Peyer's patch (tissue), 4 donors: ENCODE results near the gene CENPO. TPM values are rescaled to one million over a fixed set of nuclear protein-coding genes. Genes with fewer than 3 reads are reported as not detected.
A peak's percentile ranks its signal among the peaks of the same experiment; 100 is the strongest.

Source experiments
- DNase-seq, 3 donors: peaks; one replicate each; pipeline ENCODE4 v3.0.0-alpha.2; 2017 to 2019
- H3K27ac ChIP-seq, 4 donors: fragments of 200-600 bp; sonication (generic); one replicate each; pipeline ENCODE4 v1.5.1; 2016 to 2019
- H3K27me3 ChIP-seq, 2 donors: fragments of 200-600 bp; sonication (generic); one replicate each; pipeline ENCODE4 v1.5.1; 2019
- H3K36me3 ChIP-seq, 3 donors: fragments of 200-600 bp; sonication (generic); one replicate each; pipeline ENCODE4 v1.5.1; 2016 to 2019
- H3K4me1 ChIP-seq, 4 donors: fragments of 200-600 bp; sonication (generic); one replicate each; pipeline ENCODE4 v1.5.1; 2016 to 2019
- H3K4me3 ChIP-seq, 4 donors: fragments of 200-600 bp; sonication (generic); 1 replicate in 3 of 4; 2 replicates in 1 of 4; pipeline ENCODE4 v1.5.1; 2016 to 2019; ENCODE audit warnings: mild to moderate bottlenecking in 1 of 4
- H3K9me3 ChIP-seq, 4 donors: fragments of 200-600 bp; sonication (generic); one replicate each; pipeline ENCODE4 v1.5.1; 2016 to 2019; ENCODE audit warnings: mild to moderate bottlenecking in 1 of 4
- CTCF ChIP-seq, 6 experiments: fragments of 450-650 bp in 4 of 6; fragments of 200-600 bp in 2 of 6; sonication (generic) in 1 of 6; IDR thresholded peaks; one replicate each; pipeline ENCODE4 v1.5.1; 2017 to 2019; ENCODE audit warnings: antibody characterized with exemption in 6 of 6, mild to moderate bottlenecking in 3 of 6, moderate library complexity in 1 of 6
- POLR2A ChIP-seq, 2 donors: fragments of 450-650 bp; IDR thresholded peaks; one replicate each; pipeline ENCODE4 v1.5.1; 2017; ENCODE audit warnings: antibody characterized with exemption in 2 of 2, mild to moderate bottlenecking in 2 of 2, moderate library complexity in 2 of 2
- total RNA-seq, 4 donors: library from RNA; depleted of rRNA; stranded (reverse); fragments of >200 nt; gene quantifications; one replicate each; pipeline ENCODE4 v1.1.0, GENCODE V29; 2016

Gene CENPO
- total RNA-seq, 4 donors from 2014 or later: 8.5 to 10.7 (median 10.0) TPM

- H3K9me3 ChIP-seq: no peaks in the 10 kb centered on the region
- TF ChIP-seq POLR2A (IDR thresholded peaks at IDR 0.05): no peak
- no peak for TF ChIP-seq CTCF (IDR thresholded peaks at IDR 0.05)
- H3K27ac ChIP-seq: no peak overlapping the region
- no peaks in the 10 kb centered on the region for H3K27me3 ChIP-seq
- peaks cover 0 to 8% (median 0%) of the 10 kb centered on the region in 4 donors for H3K4me1 ChIP-seq
- DNase-seq: peak in 2 of 3 donors; percentile 42
- no peak overlapping the region for H3K4me3 ChIP-seq
- peaks cover 0 to 11% (median 0%) of the 10 kb centered on the region in 3 donors for H3K36me3 ChIP-seq
These were observed 32.9 kb downstream of the CENPO start for GRCh38 chr2:24825883-24826772.

- Histone ChIP-seq H3K4me1 (peaks cover 0 to 8% (median 0%) of the 10 kb centered on the region in 4 donors), H3K9me3 (no peaks in the 10 kb centered on the region), H3K27me3 (no peaks in the 10 kb centered on the region), H3K27ac (no peak overlapping the region), H3K36me3 (peaks cover 0 to 5% (median 0%) of the 10 kb centered on the region in 3 donors), H3K4me3 (no peak overlapping the region)
- TF ChIP-seq CTCF (IDR thresholded peaks at IDR 0.05) (no peak), POLR2A (IDR thresholded peaks at IDR 0.05) (no peak)
- DNase-seq: no peak
These were observed 33.5 kb downstream of the CENPO start for GRCh38 chr2:24826773-24827145.

- Histone ChIP-seq H3K4me1 (peaks cover 0 to 8% (median 0%) of the 10 kb centered on the region in 4 donors), H3K9me3 (no peaks in the 10 kb centered on the region), H3K27me3 (no peaks in the 10 kb centered on the region), H3K4me3 (no peak overlapping the region), H3K27ac (no peak overlapping the region), H3K36me3 (peaks cover 0 to 4% (median 0%) of the 10 kb centered on the region in 3 donors)
- peak; percentile 74 to 92 (median 75) for DNase-seq
- TF ChIP-seq POLR2A (IDR thresholded peaks at IDR 0.05) (no peak), CTCF (IDR thresholded peaks at IDR 0.05) (peak; percentile 58 to 91 (median 84))
These were observed 34.4 kb downstream of the CENPO start for GRCh38 chr2:24827321-24828237.

- no peaks in the 10 kb centered on the region for H3K9me3 ChIP-seq
These were observed 35.2 kb downstream of the CENPO start for GRCh38 chr2:24828238-24828996.

More at GRCh38 chr2:24828238-24828996, 35.2 kb downstream of the CENPO start:
- H3K27ac ChIP-seq: no peak overlapping the region
- H3K27me3 ChIP-seq: no peaks in the 10 kb centered on the region
- no peaks in the 10 kb centered on the region for H3K36me3 ChIP-seq
- H3K4me1 ChIP-seq: peaks cover 0 to 8% (median 0%) of the 10 kb centered on the region in 4 donors
- H3K4me3 ChIP-seq: no peak overlapping the region
- peak in 1 of 3 donors; percentile 19 for DNase-seq
- TF ChIP-seq CTCF (IDR thresholded peaks at IDR 0.05) (no peak), POLR2A (IDR thresholded peaks at IDR 0.05) (no peak)
